ENCODE data around the gene CCDC146. TPM values are rescaled to one million over a fixed set of nuclear protein-coding genes. Genes with fewer than 3 reads are reported as not detected.

CCDC146 gene, protein sequence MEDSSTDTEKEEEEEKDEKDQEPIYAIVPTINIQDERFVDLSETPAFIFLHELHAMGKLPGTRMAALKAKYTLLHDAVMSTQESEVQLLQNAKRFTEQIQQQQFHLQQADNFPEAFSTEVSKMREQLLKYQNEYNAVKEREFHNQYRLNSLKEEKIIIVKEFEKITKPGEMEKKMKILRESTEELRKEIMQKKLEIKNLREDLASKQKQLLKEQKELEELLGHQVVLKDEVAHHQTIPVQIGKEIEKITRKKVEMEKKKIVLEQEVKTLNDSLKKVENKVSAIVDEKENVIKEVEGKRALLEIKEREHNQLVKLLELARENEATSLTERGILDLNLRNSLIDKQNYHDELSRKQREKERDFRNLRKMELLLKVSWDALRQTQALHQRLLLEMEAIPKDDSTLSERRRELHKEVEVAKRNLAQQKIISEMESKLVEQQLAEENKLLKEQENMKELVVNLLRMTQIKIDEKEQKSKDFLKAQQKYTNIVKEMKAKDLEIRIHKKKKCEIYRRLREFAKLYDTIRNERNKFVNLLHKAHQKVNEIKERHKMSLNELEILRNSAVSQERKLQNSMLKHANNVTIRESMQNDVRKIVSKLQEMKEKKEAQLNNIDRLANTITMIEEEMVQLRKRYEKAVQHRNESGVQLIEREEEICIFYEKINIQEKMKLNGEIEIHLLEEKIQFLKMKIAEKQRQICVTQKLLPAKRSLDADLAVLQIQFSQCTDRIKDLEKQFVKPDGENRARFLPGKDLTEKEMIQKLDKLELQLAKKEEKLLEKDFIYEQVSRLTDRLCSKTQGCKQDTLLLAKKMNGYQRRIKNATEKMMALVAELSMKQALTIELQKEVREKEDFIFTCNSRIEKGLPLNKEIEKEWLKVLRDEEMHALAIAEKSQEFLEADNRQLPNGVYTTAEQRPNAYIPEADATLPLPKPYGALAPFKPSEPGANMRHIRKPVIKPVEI
- 11.1 TPM for total RNA-seq

DNA sequence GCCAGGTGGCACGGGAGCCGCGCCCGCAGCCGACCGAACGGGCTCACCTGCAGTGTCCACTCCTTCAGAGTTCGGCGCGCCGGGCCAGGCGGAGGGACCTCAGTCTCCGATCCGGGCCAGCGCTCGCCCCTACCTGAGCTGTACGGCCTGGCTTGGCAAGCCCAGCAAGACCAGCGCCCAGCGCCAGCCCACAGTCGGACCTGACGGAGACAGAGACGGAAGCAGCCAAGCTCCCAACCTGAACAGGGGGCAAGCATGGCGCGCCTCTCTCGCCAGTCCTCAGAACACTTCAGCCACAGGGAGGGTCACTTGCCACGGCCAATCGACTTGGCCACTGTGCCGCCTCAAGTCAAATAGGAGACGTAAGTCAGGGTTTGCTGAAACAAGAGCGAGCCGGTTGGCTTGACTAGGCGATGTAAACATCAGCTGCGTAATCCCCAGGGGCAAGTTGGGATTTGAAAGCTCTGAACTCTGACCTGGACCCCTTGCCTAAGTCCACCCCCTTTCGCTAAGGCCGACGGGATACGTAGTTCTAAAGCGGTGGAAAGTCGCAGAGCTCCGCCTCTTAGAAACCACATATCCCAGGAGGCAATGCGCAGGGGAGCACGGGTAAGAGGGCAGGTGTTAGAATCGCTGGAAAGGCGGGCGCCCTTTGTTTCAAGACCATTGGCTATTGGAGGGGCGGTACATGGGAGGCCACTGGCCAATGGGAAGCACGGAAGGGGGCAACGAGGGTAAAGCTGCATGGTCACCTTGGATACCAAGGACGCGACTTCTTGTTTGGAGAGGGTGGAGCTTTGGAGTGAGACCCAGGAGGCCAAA, at the start of gene CCDC146:
CCDC146 (plus strand) TSS at position 756 of the 822 bp plus-strand sequence. CDS start 45,054 bp downstream, outside the sequence.

DNA sequence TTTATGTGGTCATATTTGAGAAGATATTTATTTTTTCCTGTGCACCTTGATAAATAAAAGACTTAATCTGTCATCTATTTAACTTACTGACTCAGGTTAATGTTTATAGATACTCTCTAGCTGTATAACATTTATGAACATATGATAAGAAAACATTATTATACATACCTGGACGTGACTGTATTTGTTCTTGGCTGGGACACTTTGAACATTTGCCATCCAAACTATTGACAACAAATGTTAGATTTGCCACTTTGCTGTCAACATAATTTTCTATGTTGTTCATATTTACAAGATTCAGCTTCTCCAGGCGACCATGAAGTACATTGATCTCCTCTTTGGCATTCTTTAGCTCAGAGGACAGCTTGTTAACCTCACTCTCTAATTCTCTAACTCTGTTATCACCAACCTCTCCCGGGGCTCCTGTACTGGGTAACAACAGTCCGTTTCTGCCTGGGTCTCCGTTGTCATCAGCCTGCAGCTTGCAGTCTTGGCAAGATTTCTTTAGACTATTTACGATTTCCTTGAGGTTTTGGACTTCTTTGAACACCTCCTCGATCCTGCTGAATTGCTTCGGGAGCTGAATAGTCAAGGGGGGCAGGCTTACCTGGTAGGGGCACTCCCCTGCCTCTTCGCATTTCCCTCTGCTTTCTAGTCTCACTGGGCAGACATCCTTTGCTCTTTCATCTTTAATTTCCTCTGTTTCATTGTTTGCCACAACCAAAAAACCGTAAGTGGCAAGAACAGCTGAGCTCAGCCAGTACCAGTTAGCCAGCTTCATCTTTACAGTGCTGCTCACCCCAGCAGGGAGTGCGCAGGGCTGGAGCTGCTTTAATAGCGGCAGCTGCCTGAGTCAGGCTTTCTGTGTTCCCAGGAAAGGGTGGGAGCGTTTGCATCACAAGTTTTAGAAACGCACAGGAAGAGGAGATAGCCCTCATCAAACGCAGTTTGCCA, 76.9 kb downstream of the CCDC146 start, which contains the start of gene FGL2:
FGL2 (minus strand) TSS at position 807 of the 954 bp plus-strand sequence; CDS start at position 781, 26 bp downstream.

Other genes with a start within 250 kb of the CCDC146 start
- gene SPDYE17, start 90.3 kb upstream of the CCDC146 start, total RNA-seq = not detected
- 1.6 TPM for gene SPDYE18, start 60.1 kb upstream of the CCDC146 start, total RNA-seq
- 97.6 TPM for gene FGL2, start 77.2 kb downstream of the CCDC146 start, total RNA-seq